Measurements from ENCODE around the gene FNBP1L. TPM values are rescaled to one million over a fixed set of nuclear protein-coding genes. Genes with fewer than 3 reads are reported as not detected.

Gene FNBP1L
- total RNA-seq, 1 experiment from 2014 or later, result 31.8 TPM

GRCh38 chr1:93450321-93450720 is 2.4 kb downstream of the FNBP1L start:
- H3K9me3 Mint-ChIP-seq (ENCODE audit: unreplicated experiment), result no peaks in the 10 kb centered on the region
- peak overlapping the region; percentile 6 for H3K4me3 Mint-ChIP-seq (ENCODE audit: unreplicated experiment)
- POLR2A ChIA-PET, result interaction anchor here (1.0 to 1.4 kb wide), 3 partner anchors 103 to 396 kb away, joined by 4 to 5 read pairs (median 5); no protein-coding TSS in a partner anchor
- peak overlapping the region; percentile 25 for H3K27ac Mint-ChIP-seq (ENCODE audit: low read depth, unreplicated experiment)
- TF ChIP-seq CTCF (IDR thresholded peaks at IDR 0.05; ENCODE audit: unreplicated experiment), result no peak
- intact Hi-C loops (cut with micrococcal nuclease), result no loop called here
- no TSS peak for BruUV-seq (replicated peaks)
- no peaks in the 10 kb centered on the region for H3K27me3 Mint-ChIP-seq (ENCODE audit: insufficient read depth, unreplicated experiment)
- DNase-seq (ENCODE audit: unreplicated experiment), result no peak
- H3K36me3 Mint-ChIP-seq (ENCODE audit: insufficient read depth, unreplicated experiment), result peaks cover 7% of the 10 kb centered on the region
- CTCF ChIA-PET, result no interaction called here
- H3K4me1 Mint-ChIP-seq (ENCODE audit: insufficient read depth, unreplicated experiment), result peaks cover 38% of the 10 kb centered on the region

GRCh38 chr1:93453911-93454310 is 6.0 kb downstream of the FNBP1L start:
- Mint-ChIP-seq H3K27me3 (ENCODE audit: insufficient read depth, unreplicated experiment) (no peaks in the 10 kb centered on the region), H3K27ac (ENCODE audit: low read depth, unreplicated experiment) (no peak overlapping the region), H3K4me1 (ENCODE audit: insufficient read depth, unreplicated experiment) (peaks cover 31% of the 10 kb centered on the region), H3K9me3 (ENCODE audit: unreplicated experiment) (no peaks in the 10 kb centered on the region), H3K4me3 (ENCODE audit: unreplicated experiment) (no peak overlapping the region), H3K36me3 (ENCODE audit: insufficient read depth, unreplicated experiment) (peaks cover 14% of the 10 kb centered on the region)
- intact Hi-C loops (cut with micrococcal nuclease), result no loop called here
- BruUV-seq (replicated peaks), result no TSS peak
- POLR2A ChIA-PET, result interaction anchor here (0.7 to 1.0 kb wide), 5 partner anchors 21 to 162 kb away, joined by 3 read pairs; no protein-coding TSS in a partner anchor
- peak; percentile 33 for DNase-seq (ENCODE audit: unreplicated experiment)
- TF ChIP-seq CTCF (IDR thresholded peaks at IDR 0.05; ENCODE audit: unreplicated experiment), result no peak
- CTCF ChIA-PET, result no interaction called here

GRCh38 chr1:93459126-93459525 is 11.2 kb downstream of the FNBP1L start:
- peaks cover 8% of the 10 kb centered on the region for H3K4me1 Mint-ChIP-seq (ENCODE audit: insufficient read depth, unreplicated experiment)
- ChIA-PET CTCF (no interaction called here), POLR2A (no interaction called here)
- peaks cover 9% of the 10 kb centered on the region for H3K36me3 Mint-ChIP-seq (ENCODE audit: insufficient read depth, unreplicated experiment)
- no peak for TF ChIP-seq CTCF (IDR thresholded peaks at IDR 0.05; ENCODE audit: unreplicated experiment)
- DNase-seq (ENCODE audit: unreplicated experiment), result no peak
- no peaks in the 10 kb centered on the region for H3K27me3 Mint-ChIP-seq (ENCODE audit: insufficient read depth, unreplicated experiment)
- no peak overlapping the region for H3K4me3 Mint-ChIP-seq (ENCODE audit: unreplicated experiment)
- intact Hi-C loops (cut with micrococcal nuclease), result no loop called here
- no peak overlapping the region for H3K27ac Mint-ChIP-seq (ENCODE audit: low read depth, unreplicated experiment)
- no peaks in the 10 kb centered on the region for H3K9me3 Mint-ChIP-seq (ENCODE audit: unreplicated experiment)
- no TSS peak for BruUV-seq (replicated peaks)

- no peaks in the 10 kb centered on the region for H3K9me3 Mint-ChIP-seq (ENCODE audit: unreplicated experiment)
- CTCF ChIA-PET, result interaction anchor here (0.6 to 1.3 kb wide), 2 partner anchors 132 to 515 kb away, joined by 3 read pairs; no protein-coding TSS in a partner anchor
Measured at GRCh38 chr1:93461236-93461635, 13.3 kb downstream of the FNBP1L start.

More at GRCh38 chr1:93461236-93461635, 13.3 kb downstream of the FNBP1L start:
- POLR2A ChIA-PET, result interaction anchor here (0.7 to 1.6 kb wide), 4 partner anchors 11 to 122 kb away, joined by 3 to 5 read pairs (median 4); partner anchors contain the start of gene FNBP1L
- peaks cover 9% of the 10 kb centered on the region for H3K36me3 Mint-ChIP-seq (ENCODE audit: insufficient read depth, unreplicated experiment)
- H3K27ac Mint-ChIP-seq (ENCODE audit: low read depth, unreplicated experiment), result no peak overlapping the region
- H3K4me1 Mint-ChIP-seq (ENCODE audit: insufficient read depth, unreplicated experiment), result peaks cover 5% of the 10 kb centered on the region
- no peak overlapping the region for H3K4me3 Mint-ChIP-seq (ENCODE audit: unreplicated experiment)
- BruUV-seq (replicated peaks), result no TSS peak
- no peaks in the 10 kb centered on the region for H3K27me3 Mint-ChIP-seq (ENCODE audit: insufficient read depth, unreplicated experiment)
- intact Hi-C loops (cut with micrococcal nuclease), result no loop called here
- no peak for DNase-seq (ENCODE audit: unreplicated experiment)
- TF ChIP-seq CTCF (IDR thresholded peaks at IDR 0.05; ENCODE audit: unreplicated experiment), result no peak

All from MCF 10A (cell line).